ENCODE measurements around the gene CROT.

- no peak for TF ChIP-seq EZH2phosphoT487 (IDR thresholded peaks at IDR 0.05; ENCODE audit: unreplicated experiment)
- TF ChIP-seq, protein P1, sequence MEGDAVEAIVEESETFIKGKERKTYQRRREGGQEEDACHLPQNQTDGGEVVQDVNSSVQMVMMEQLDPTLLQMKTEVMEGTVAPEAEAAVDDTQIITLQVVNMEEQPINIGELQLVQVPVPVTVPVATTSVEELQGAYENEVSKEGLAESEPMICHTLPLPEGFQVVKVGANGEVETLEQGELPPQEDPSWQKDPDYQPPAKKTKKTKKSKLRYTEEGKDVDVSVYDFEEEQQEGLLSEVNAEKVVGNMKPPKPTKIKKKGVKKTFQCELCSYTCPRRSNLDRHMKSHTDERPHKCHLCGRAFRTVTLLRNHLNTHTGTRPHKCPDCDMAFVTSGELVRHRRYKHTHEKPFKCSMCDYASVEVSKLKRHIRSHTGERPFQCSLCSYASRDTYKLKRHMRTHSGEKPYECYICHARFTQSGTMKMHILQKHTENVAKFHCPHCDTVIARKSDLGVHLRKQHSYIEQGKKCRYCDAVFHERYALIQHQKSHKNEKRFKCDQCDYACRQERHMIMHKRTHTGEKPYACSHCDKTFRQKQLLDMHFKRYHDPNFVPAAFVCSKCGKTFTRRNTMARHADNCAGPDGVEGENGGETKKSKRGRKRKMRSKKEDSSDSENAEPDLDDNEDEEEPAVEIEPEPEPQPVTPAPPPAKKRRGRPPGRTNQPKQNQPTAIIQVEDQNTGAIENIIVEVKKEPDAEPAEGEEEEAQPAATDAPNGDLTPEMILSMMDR (conservative IDR thresholded peaks at IDR 0.05; ENCODE audit: low read depth in 2 of 2), result no peak
- no peak for TF ChIP-seq CREB1 (CRISPR knock-in tag; IDR thresholded peaks at IDR 0.05; ENCODE audit: low read depth)
- no peak for TF ChIP-seq POLR2AphosphoS5 (IDR thresholded peaks at IDR 0.05; ENCODE audit: low read depth)
- no peak for TF ChIP-seq JUNB (IDR thresholded peaks at IDR 0.05; ENCODE audit: unreplicated experiment)
- TF ChIP-seq REST (IDR thresholded peaks at IDR 0.05; ENCODE audit: unreplicated experiment), result no peak
- TF ChIP-seq ZNF462 (CRISPR knock-in tag; IDR thresholded peaks at IDR 0.05), result no peak
- no peak for TF ChIP-seq EZH2 (IDR thresholded peaks at IDR 0.05; ENCODE audit: low read depth, unreplicated experiment)
- no peak for TF ChIP-seq ETS1 (IDR thresholded peaks at IDR 0.05)
- no peak for TF ChIP-seq NANOG (IDR thresholded peaks at IDR 0.05; ENCODE audit: borderline replicate concordance)
- TF ChIP-seq STAT1 (IDR thresholded peaks at IDR 0.05; ENCODE audit: unreplicated experiment), result no peak
- TF ChIP-seq ZNF331 (CRISPR knock-in tag; IDR thresholded peaks at IDR 0.05; ENCODE audit: low read depth), result no peak
- TF ChIP-seq ZNF114 (CRISPR knock-in tag; IDR thresholded peaks at IDR 0.05), result no peak
These were observed 67.6 kb downstream of the CROT start for GRCh38 chr7:87413029-87413428.

Measured in GM23338 (cell line).